Rectal smooth muscle tissue (tissue), 1 donor: Measurements from ENCODE around the gene SEMA3D.

ENCODE experiments used
- H3K27ac ChIP-seq: one replicate; pipeline ENCODE4 v1.7.0; 2013; ENCODE audit warnings: low read depth, low read length, inconsistent platforms
- H3K27me3 ChIP-seq: one replicate; pipeline ENCODE4 v1.7.0; 2013; ENCODE audit warnings: low read length; ENCODE audit not compliant: control insufficient read depth, insufficient read depth
- H3K36me3 ChIP-seq: one replicate; pipeline ENCODE4 v1.7.0; 2013; ENCODE audit warnings: low read length; ENCODE audit not compliant: control insufficient read depth, insufficient read depth
- H3K4me1 ChIP-seq: one replicate; pipeline ENCODE4 v1.7.0; 2013; ENCODE audit warnings: low read length; ENCODE audit not compliant: control insufficient read depth, insufficient read depth
- H3K4me3 ChIP-seq: one replicate; pipeline ENCODE4 v1.7.0; 2013; ENCODE audit warnings: low read length
- H3K9ac ChIP-seq: one replicate; pipeline ENCODE4 v1.7.0; 2013; ENCODE audit warnings: low read length

The SEMA3D gene

DNA sequence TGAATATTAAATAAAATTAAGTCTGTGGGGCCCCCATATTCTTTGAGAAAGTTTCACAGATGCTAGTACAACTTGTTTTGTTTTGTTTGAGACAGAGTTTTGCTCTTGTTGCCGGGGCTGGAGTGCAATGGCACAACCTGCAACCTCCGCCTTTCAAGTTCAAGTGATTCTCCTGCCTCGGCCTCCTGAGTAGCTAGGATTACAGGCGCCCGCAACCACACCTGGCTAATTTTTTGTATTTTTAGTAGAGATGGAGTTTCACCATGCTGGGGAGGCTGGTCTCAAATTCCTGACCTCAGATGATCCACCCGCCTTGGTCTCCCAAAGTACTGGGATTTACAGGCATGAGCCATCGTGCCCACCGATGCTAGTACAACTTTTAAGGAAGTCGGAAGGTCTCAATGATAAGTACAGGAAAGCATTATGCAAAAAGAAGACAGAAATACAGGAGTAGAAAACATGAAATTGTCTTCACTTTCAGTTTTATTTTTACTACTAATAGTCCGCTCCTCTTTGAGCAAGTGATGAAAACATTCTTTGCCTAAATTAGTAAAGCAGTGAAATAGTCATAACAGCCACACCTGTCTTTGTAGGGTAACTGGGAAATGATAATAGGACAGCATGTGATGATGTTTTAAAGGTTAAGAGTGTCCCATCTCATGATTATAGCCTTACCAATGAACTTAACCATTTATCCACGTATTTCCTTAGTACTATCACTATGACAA lies 147.5 kb downstream of the SEMA3D start:
- H3K4me1 ChIP-seq = no peaks in the 10 kb centered on the region
- H3K27ac ChIP-seq = no peak overlapping the region
- H3K4me3 ChIP-seq = no peak overlapping the region
- no peaks in the 10 kb centered on the region for H3K36me3 ChIP-seq
- H3K9ac ChIP-seq = no peak overlapping the region
- no peaks in the 10 kb centered on the region for H3K27me3 ChIP-seq

- no peaks in the 10 kb centered on the region for H3K36me3 ChIP-seq
- no peak overlapping the region for H3K4me3 ChIP-seq
- no peak overlapping the region for H3K27ac ChIP-seq
- no peak overlapping the region for H3K9ac ChIP-seq
- no peaks in the 10 kb centered on the region for H3K4me1 ChIP-seq
- no peaks in the 10 kb centered on the region for H3K27me3 ChIP-seq
Measured at GRCh38 chr7:85038466-85038865, 148.4 kb downstream of the SEMA3D start.

GRCh38 chr7:85033263-85033662 lies 153.6 kb downstream of the SEMA3D start:
- Histone ChIP-seq H3K4me3 (no peak overlapping the region), H3K4me1 (no peaks in the 10 kb centered on the region), H3K9ac (no peak overlapping the region), H3K36me3 (no peaks in the 10 kb centered on the region), H3K27me3 (no peaks in the 10 kb centered on the region), H3K27ac (no peak overlapping the region)

- Histone ChIP-seq H3K9ac (no peak overlapping the region), H3K4me3 (no peak overlapping the region)
Measured at GRCh38 chr7:85031475-85031874, 155.4 kb downstream of the SEMA3D start.

GRCh38 chr7:85030893-85031292 lies 156.0 kb downstream of the SEMA3D start:
- Histone ChIP-seq H3K4me3 (no peak overlapping the region), H3K27ac (no peak overlapping the region), H3K9ac (no peak overlapping the region), H3K4me1 (no peaks in the 10 kb centered on the region), H3K27me3 (no peaks in the 10 kb centered on the region), H3K36me3 (no peaks in the 10 kb centered on the region)

More at GRCh38 chr7:85031475-85031874, 155.4 kb downstream of the SEMA3D start:
- H3K27me3 ChIP-seq = no peaks in the 10 kb centered on the region
- no peaks in the 10 kb centered on the region for H3K4me1 ChIP-seq
- no peaks in the 10 kb centered on the region for H3K36me3 ChIP-seq
- no peak overlapping the region for H3K27ac ChIP-seq

DNA sequence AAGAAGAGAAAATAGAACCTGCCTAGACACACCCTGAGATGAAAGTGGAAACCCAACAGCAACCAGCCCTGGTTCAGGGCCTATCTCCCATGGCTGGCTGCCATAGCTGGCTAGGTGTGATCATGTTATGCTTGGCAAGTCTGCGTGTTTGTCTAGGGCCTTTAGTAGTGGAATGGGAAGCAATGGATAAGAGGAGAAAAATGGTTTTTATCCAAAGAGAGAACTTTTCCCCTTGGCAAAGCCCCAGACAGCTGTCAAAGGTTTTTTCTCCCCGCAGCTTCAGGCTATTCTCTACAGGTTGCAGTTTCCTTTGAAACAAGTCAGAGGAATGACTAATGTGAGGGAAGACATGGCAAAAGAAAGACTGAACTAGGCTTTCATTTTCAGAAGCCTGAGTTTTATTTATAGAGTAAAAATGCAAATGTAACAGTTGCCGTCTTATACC lies 161.5 kb downstream of the SEMA3D start:
- H3K4me3 ChIP-seq = no peak overlapping the region
- H3K36me3 ChIP-seq = no peaks in the 10 kb centered on the region
- H3K27ac ChIP-seq = no peak overlapping the region
- H3K27me3 ChIP-seq = no peaks in the 10 kb centered on the region
- no peak overlapping the region for H3K9ac ChIP-seq
- H3K4me1 ChIP-seq = no peaks in the 10 kb centered on the region

- Histone ChIP-seq H3K4me3 (no peak overlapping the region), H3K27me3 (no peaks in the 10 kb centered on the region), H3K36me3 (no peaks in the 10 kb centered on the region), H3K9ac (no peak overlapping the region), H3K27ac (no peak overlapping the region), H3K4me1 (peaks cover 2% of the 10 kb centered on the region)
Measured at GRCh38 chr7:85023916-85024315, 162.9 kb downstream of the SEMA3D start.

DNA sequence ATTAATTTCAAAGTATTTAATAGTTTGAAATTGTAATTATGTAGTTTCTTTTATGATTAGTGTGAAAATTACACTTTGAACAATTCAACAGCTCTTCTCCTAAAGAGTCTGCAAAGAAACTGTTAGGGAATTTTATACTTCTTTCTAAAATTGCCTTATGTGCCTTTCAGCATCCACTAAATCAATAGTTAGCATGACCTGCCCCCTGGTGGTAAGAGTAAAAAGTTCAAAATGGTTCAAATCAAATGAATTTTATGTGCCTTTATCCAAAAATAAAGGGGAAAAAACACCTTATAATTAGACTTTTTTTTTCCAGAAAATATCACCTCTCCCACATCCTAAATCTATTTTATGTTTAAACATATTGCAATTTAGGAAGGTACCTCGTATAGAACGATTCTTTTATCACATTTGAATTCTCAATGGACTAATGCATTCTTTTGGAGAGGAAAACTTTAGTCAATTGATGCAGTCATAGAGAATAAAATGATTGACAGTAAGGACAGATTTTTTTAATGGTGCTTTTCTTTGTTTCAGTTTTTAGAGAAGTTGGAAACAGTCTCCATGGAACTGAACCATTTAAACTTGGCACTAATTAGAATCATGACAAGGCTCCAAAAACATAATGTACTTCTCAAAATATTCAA lies 163.7 kb downstream of the SEMA3D start:
- Histone ChIP-seq H3K4me3 (no peak overlapping the region), H3K9ac (no peak overlapping the region), H3K36me3 (no peaks in the 10 kb centered on the region), H3K4me1 (peaks cover 2% of the 10 kb centered on the region), H3K27me3 (no peaks in the 10 kb centered on the region), H3K27ac (no peak overlapping the region)

- no peaks in the 10 kb centered on the region for H3K36me3 ChIP-seq
- peaks cover 2% of the 10 kb centered on the region for H3K4me1 ChIP-seq
- H3K9ac ChIP-seq = no peak overlapping the region
- H3K27ac ChIP-seq = no peak overlapping the region
- no peak overlapping the region for H3K4me3 ChIP-seq
- no peaks in the 10 kb centered on the region for H3K27me3 ChIP-seq
Measured at GRCh38 chr7:85022064-85022697, 164.7 kb downstream of the SEMA3D start.

- Histone ChIP-seq H3K27me3 (no peaks in the 10 kb centered on the region), H3K4me3 (no peak overlapping the region), H3K9ac (no peak overlapping the region), H3K27ac (no peak overlapping the region), H3K4me1 (peaks cover 2% of the 10 kb centered on the region), H3K36me3 (no peaks in the 10 kb centered on the region)
Measured at GRCh38 chr7:85021101-85021704, 165.7 kb downstream of the SEMA3D start.

GRCh38 chr7:85019778-85020177 lies 167.1 kb downstream of the SEMA3D start:
- Histone ChIP-seq H3K27me3 (no peaks in the 10 kb centered on the region), H3K27ac (no peak overlapping the region), H3K4me1 (peaks cover 2% of the 10 kb centered on the region), H3K4me3 (no peak overlapping the region), H3K36me3 (no peaks in the 10 kb centered on the region), H3K9ac (no peak overlapping the region)

DNA sequence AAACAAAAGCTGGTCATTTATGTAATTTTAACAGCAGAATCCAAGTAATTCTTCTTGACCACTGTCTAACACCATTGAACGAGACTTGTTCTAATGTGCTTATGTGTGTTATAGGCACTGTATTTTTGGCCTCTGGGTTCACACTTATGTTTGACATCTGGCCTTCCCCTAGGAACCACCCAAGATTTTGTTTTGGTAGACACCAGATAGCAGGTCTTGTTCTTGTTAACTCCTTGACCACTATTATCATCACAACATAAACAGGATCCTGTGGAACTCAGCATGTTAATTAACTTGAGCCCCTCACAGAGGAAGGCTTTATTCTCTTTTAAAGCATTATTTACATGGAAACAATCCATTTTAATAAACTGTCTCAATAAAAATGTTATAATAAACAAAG lies 167.7 kb downstream of the SEMA3D start:
- H3K27ac ChIP-seq = no peak overlapping the region
- H3K4me1 ChIP-seq = peaks cover 2% of the 10 kb centered on the region
- H3K36me3 ChIP-seq = no peaks in the 10 kb centered on the region
- no peak overlapping the region for H3K4me3 ChIP-seq
- no peaks in the 10 kb centered on the region for H3K27me3 ChIP-seq
- no peak overlapping the region for H3K9ac ChIP-seq
